Sigmoid colon (tissue), 4 donors: Measurements from ENCODE around the gene CACNA1C.

Experiments used
- POLR2AphosphoS5 ChIP-seq, 4 donors: sonication (generic); formaldehyde crosslinking; IDR thresholded peaks; one replicate each; pipeline ENCODE4 v1.6.1; 2017; ENCODE audit warnings: antibody characterized with exemption in 4 of 4
- TF ChIP-seq, protein P1 (sequence below), 4 experiments: fragments of 450-650 bp in 3 of 4; fragments of 200-600 bp in 1 of 4; IDR thresholded peaks; one replicate each; pipeline ENCODE4 v1.5.1; 2016 to 2019; ENCODE audit warnings: antibody characterized with exemption in 4 of 4, mild to moderate bottlenecking in 3 of 4, moderate library complexity in 2 of 4

GRCh38 chr12:2619136-2619535, 566.3 kb downstream of the CACNA1C start:
- TF ChIP-seq, protein P1, sequence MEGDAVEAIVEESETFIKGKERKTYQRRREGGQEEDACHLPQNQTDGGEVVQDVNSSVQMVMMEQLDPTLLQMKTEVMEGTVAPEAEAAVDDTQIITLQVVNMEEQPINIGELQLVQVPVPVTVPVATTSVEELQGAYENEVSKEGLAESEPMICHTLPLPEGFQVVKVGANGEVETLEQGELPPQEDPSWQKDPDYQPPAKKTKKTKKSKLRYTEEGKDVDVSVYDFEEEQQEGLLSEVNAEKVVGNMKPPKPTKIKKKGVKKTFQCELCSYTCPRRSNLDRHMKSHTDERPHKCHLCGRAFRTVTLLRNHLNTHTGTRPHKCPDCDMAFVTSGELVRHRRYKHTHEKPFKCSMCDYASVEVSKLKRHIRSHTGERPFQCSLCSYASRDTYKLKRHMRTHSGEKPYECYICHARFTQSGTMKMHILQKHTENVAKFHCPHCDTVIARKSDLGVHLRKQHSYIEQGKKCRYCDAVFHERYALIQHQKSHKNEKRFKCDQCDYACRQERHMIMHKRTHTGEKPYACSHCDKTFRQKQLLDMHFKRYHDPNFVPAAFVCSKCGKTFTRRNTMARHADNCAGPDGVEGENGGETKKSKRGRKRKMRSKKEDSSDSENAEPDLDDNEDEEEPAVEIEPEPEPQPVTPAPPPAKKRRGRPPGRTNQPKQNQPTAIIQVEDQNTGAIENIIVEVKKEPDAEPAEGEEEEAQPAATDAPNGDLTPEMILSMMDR (IDR thresholded peaks at IDR 0.05) = no peak
- no peak for TF ChIP-seq POLR2AphosphoS5 (IDR thresholded peaks at IDR 0.05)
